PC-9 (cell line): Measurements from ENCODE around the gene XYLB. TPM values are rescaled to one million over a fixed set of nuclear protein-coding genes. Genes with fewer than 3 reads are reported as not detected.
"Not testable (repeated sequence)": the region's sequence is repeated elsewhere in the genome, so short reads cannot be mapped to it uniquely, and the experiment has no call there.

Experiments
- BruUV-seq: library from RNA; stranded (reverse); fragments of 400-500 nt; replicated peaks from 2 replicates; lab custom pipeline; 2021; lab: Mats Ljungman, UMichigan
- CTCF ChIA-PET: fragments of 300-600 bp; sonication (Branson Sonifier 250); formaldehyde crosslinking; loops from one replicate; lab custom pipeline; 2022; ENCODE audit warnings: antibody characterized with exemption; lab: Charles Lee
- POLR2A ChIA-PET: fragments of 300-600 bp; sonication (Branson Sonifier 250); formaldehyde crosslinking; loops from one replicate; lab custom pipeline; 2022; ENCODE audit warnings: antibody characterized with exemption; ENCODE audit not compliant: unreplicated experiment; lab: Charles Lee
- DNase-seq, 2 experiments: peaks; one replicate each; pipeline versions ENCODE4 v3.0.0 to v3.0.0-alpha.2; 2015 to 2022; ENCODE audit warnings: mixed read lengths in 1 of 2
- H2AFZ ChIP-seq: fragments of 200-600 bp; sonication (generic); 2 replicates; pipeline ENCODE4 v1.8.1; 2017; ENCODE audit warnings: antibody characterized with exemption
- H3F3A ChIP-seq: fragments of 200-600 bp; sonication (generic); 2 replicates; pipeline ENCODE4 v1.8.1; 2017; ENCODE audit warnings: antibody characterized with exemption, mild to moderate bottlenecking, low read depth; ENCODE audit not compliant: insufficient read depth
- H3K27ac ChIP-seq: fragments of 200-600 bp; sonication (generic); 2 replicates; pipeline ENCODE4 v1.6.1; 2016; ENCODE audit warnings: mixed run types
- H3K27me3 ChIP-seq: fragments of 200-600 bp; sonication (generic); 2 replicates; pipeline ENCODE4 v1.6.1; 2016; ENCODE audit warnings: low read depth, mixed run types; ENCODE audit not compliant: insufficient read depth
- H3K36me3 ChIP-seq: fragments of 200-600 bp; sonication (generic); 2 replicates; pipeline ENCODE4 v1.6.1; 2016; ENCODE audit warnings: low read depth, mixed run types
- H3K4me1 ChIP-seq: fragments of 200-600 bp; sonication (generic); replicated peaks from 2 replicates; pipeline ENCODE4 v1.6.1; 2016; ENCODE audit warnings: mixed run types; ENCODE audit not compliant: insufficient read depth
- H3K4me2 ChIP-seq: fragments of 200-600 bp; sonication (generic); 2 replicates; pipeline ENCODE4 v1.6.1; 2017; ENCODE audit warnings: mixed run types
- H3K4me3 ChIP-seq: fragments of 200-600 bp; sonication (generic); 2 replicates; pipeline ENCODE4 v1.6.1; 2016; ENCODE audit warnings: mixed run types
- H3K79me2 ChIP-seq: fragments of 200-600 bp; sonication (generic); 2 replicates; pipeline ENCODE4 v1.6.1; 2017; ENCODE audit warnings: low read depth, mixed run types
- H3K9me2 ChIP-seq: fragments of 200-600 bp; sonication (generic); 2 replicates; pipeline ENCODE4 v1.8.1; 2017; ENCODE audit warnings: mild to moderate bottlenecking; ENCODE audit not compliant: insufficient read depth
- H3K9me3 ChIP-seq: fragments of 200-600 bp; sonication (generic); 2 replicates; pipeline ENCODE4 v1.8.1; 2016; ENCODE audit warnings: low read depth; ENCODE audit not compliant: insufficient read depth
- H4K20me1 ChIP-seq: fragments of 200-600 bp; sonication (generic); 2 replicates; pipeline ENCODE4 v1.8.1; 2017; ENCODE audit not compliant: insufficient read depth
- CTCF ChIP-seq: fragments of 200-600 bp; sonication (generic); conservative IDR thresholded peaks from 2 replicates; pipeline ENCODE4 v1.6.1; 2017; ENCODE audit warnings: mixed run types, antibody characterized with exemption, mild to moderate bottlenecking, moderate library complexity
- EZH2 ChIP-seq: fragments of 200-600 bp; sonication (generic); IDR thresholded peaks from 2 replicates; pipeline ENCODE4 v1.8.0; 2017; ENCODE audit warnings: antibody characterized with exemption, low read depth
- intact Hi-C: fragments of 100-400 bp; cut with micrococcal nuclease; formaldehyde crosslinking; loops from one replicate; pipeline ENCODE4 v1.10.0; 2022; ENCODE audit not compliant: unreplicated experiment
- total RNA-seq: library from RNA; stranded (reverse); gene quantifications from 2 replicates; pipeline ENCODE4 v1.2.3, GENCODE V29; 2021

The XYLB gene
- total RNA-seq, 1 experiment from 2014 or later: 2.4 TPM

- H3F3A ChIP-seq: no peaks in the 10 kb centered on the region
- no peak overlapping the region for H3K4me3 ChIP-seq
- ChIA-PET CTCF (no interaction called here), POLR2A (no interaction called here)
- H3K36me3 ChIP-seq: no peaks in the 10 kb centered on the region; the same call in 1 of the 2 replicates
- no peaks in the 10 kb centered on the region; the same call in 1 of the 2 replicates for H3K9me3 ChIP-seq
- intact Hi-C loops: no loop called here
- H2AFZ ChIP-seq: no peak overlapping the region
- H3K4me2 ChIP-seq: no peak overlapping the region
- no peaks in the 10 kb centered on the region for H3K9me2 ChIP-seq
- H3K4me1 ChIP-seq: no peaks in the 10 kb centered on the region
- H3K27ac ChIP-seq: no peak overlapping the region
- H3K27me3 ChIP-seq: no peaks in the 10 kb centered on the region
- H4K20me1 ChIP-seq: no peaks in the 10 kb centered on the region
- DNase-seq: no peak
- BruUV-seq: no TSS peak
- no peak for TF ChIP-seq EZH2
- TF ChIP-seq CTCF: no peak
- H3K79me2 ChIP-seq: no peaks in the 10 kb centered on the region
Measured at GRCh38 chr3:38401246-38401962, 54.8 kb downstream of the XYLB start.

GRCh38 chr3:38404286-38404685 is 57.7 kb downstream of the XYLB start:
- intact Hi-C loops: no loop called here
- Histone ChIP-seq H2AFZ (no peak overlapping the region), H3K4me3 (no peak overlapping the region), H3K79me2 (no peaks in the 10 kb centered on the region), H3K27me3 (no peaks in the 10 kb centered on the region), H3K27ac (no peak overlapping the region), H3K4me1 (no peaks in the 10 kb centered on the region), H3K36me3 (no peaks in the 10 kb centered on the region; the same call in 1 of the 2 replicates), H3K9me3 (no peaks in the 10 kb centered on the region; the same call in 1 of the 2 replicates), H4K20me1 (no peaks in the 10 kb centered on the region), H3F3A (no peaks in the 10 kb centered on the region), H3K4me2 (no peak overlapping the region), H3K9me2 (no peaks in the 10 kb centered on the region)
- TF ChIP-seq CTCF (no peak), EZH2 (no peak)
- DNase-seq: no peak
- CTCF ChIA-PET: no interaction called here
- BruUV-seq: no TSS peak
- POLR2A ChIA-PET: no interaction called here

- no peak overlapping the region for H3K4me3 ChIP-seq
- no TSS peak for BruUV-seq
- intact Hi-C loops: no loop called here
- H3K27ac ChIP-seq: no peak overlapping the region
- H3K79me2 ChIP-seq: no peaks in the 10 kb centered on the region
- no peaks in the 10 kb centered on the region for H3K36me3 ChIP-seq
- no peaks in the 10 kb centered on the region for H3F3A ChIP-seq
- no peaks in the 10 kb centered on the region for H3K9me2 ChIP-seq
- H4K20me1 ChIP-seq: no peaks in the 10 kb centered on the region
- H3K4me1 ChIP-seq: no peaks in the 10 kb centered on the region
- CTCF ChIA-PET: no interaction called here
- no peak overlapping the region for H3K4me2 ChIP-seq
- H3K9me3 ChIP-seq: no peaks in the 10 kb centered on the region
- TF ChIP-seq CTCF (no peak), EZH2 (no peak)
- H3K27me3 ChIP-seq: no peaks in the 10 kb centered on the region
- H2AFZ ChIP-seq: no peak overlapping the region
- POLR2A ChIA-PET: interaction anchor here (0.7 kb wide), 1 partner anchor 263 kb away, joined by 3 read pairs; no protein-coding TSS in a partner anchor
- DNase-seq: no peak
Measured at GRCh38 chr3:38411591-38411990, 65.0 kb downstream of the XYLB start.

- H3K36me3 ChIP-seq, H3K9me3 ChIP-seq, H2AFZ ChIP-seq, BruUV-seq, DNase-seq, CTCF ChIA-PET, H3K27me3 ChIP-seq, H3K27ac ChIP-seq, intact Hi-C loops, POLR2A ChIA-PET, H3F3A ChIP-seq, H3K9me2 ChIP-seq, H3K4me1 ChIP-seq, H3K4me3 ChIP-seq, H3K4me2 ChIP-seq, H3K79me2 ChIP-seq, H4K20me1 ChIP-seq: not testable (repeated sequence)
Measured at GRCh38 chr3:38420758-38421157, 74.2 kb downstream of the XYLB start.
